ENCODE data around the gene SPTBN4.

- TF ChIP-seq CTCF (conservative IDR thresholded peaks at IDR 0.05; ENCODE audit: low read depth, low read length) (no peak), POLR2A (IDR thresholded peaks at IDR 0.05; ENCODE audit: low read depth, low read length) (no peak), MXI1 (IDR thresholded peaks at IDR 0.05; ENCODE audit: borderline replicate concordance, low read depth, low read length) (no peak), FOS (IDR thresholded peaks at IDR 0.05; ENCODE audit: low read depth, low read length) (no peak), RCOR1 (IDR thresholded peaks at IDR 0.05; ENCODE audit: insufficient replicate concordance, low read length) (no peak)
Observed at GRCh38 chr19:40580619-40581018, 113.8 kb downstream of the SPTBN4 start.
